SU-DHL-6 (cell line): Measurements from ENCODE around the gene DCLK1.

Source experiments
- H2AFZ ChIP-seq: fragments of 200-600 bp; sonication (generic); 2 replicates; pipeline ENCODE4 v1.6.1; 2014; ENCODE audit warnings: low read depth, mild to moderate bottlenecking, moderate library complexity, mixed read lengths, antibody characterized with exemption, low read length; ENCODE audit not compliant: severe bottlenecking
- H3F3A ChIP-seq: fragments of 200-600 bp; shearing (Covaris generic); 2 replicates; pipeline ENCODE4 v1.6.0; 2016; ENCODE audit warnings: antibody characterized with exemption, mild to moderate bottlenecking; ENCODE audit not compliant: insufficient read depth
- H3K27ac ChIP-seq: fragments of 200-600 bp; sonication (generic); 2 replicates; pipeline ENCODE4 v1.5.1; 2016; ENCODE audit warnings: low read depth, mild to moderate bottlenecking, low read length, moderate library complexity, mixed read lengths
- H3K27me3 ChIP-seq: fragments of 200-600 bp; sonication (generic), shearing (Covaris generic); 2 replicates; pipeline ENCODE4 v1.6.0; 2014; ENCODE audit warnings: mild to moderate bottlenecking, low read length
- H3K36me3 ChIP-seq: fragments of 200-600 bp; sonication (generic); 2 replicates; pipeline ENCODE4 v1.6.1; 2014; ENCODE audit warnings: mild to moderate bottlenecking, low read length, mixed read lengths
- H3K4me2 ChIP-seq: fragments of 300-600, 200-600 bp; shearing (Covaris generic), sonication (generic); 2 replicates; pipeline ENCODE4 v1.6.0; 2014; ENCODE audit warnings: low read length, low read depth, mild to moderate bottlenecking; ENCODE audit not compliant: poor library complexity, severe bottlenecking
- H3K4me3 ChIP-seq: fragments of 200-600 bp; sonication (generic); 2 replicates; pipeline ENCODE4 v1.5.1; 2014; ENCODE audit warnings: antibody characterized with exemption, low read length, mild to moderate bottlenecking, mixed read lengths; ENCODE audit not compliant: insufficient read depth, poor library complexity, severe bottlenecking
- H3K79me2 ChIP-seq: fragments of 200-600 bp; sonication (generic); 2 replicates; pipeline ENCODE4 v1.6.1; 2014; ENCODE audit warnings: mild to moderate bottlenecking, low read length, moderate library complexity; ENCODE audit not compliant: insufficient read depth
- H3K9ac ChIP-seq: fragments of 200-600 bp; sonication (generic); 2 replicates; pipeline ENCODE4 v1.7.0; 2014; ENCODE audit warnings: mild to moderate bottlenecking, low read length
- H3K9me2 ChIP-seq: fragments of 200-600 bp; sonication (generic); replicated peaks from 2 replicates; pipeline ENCODE4 v1.6.1; 2014; ENCODE audit warnings: low read length; ENCODE audit not compliant: insufficient read depth
- H3K9me3 ChIP-seq: fragments of 200-600 bp; sonication (generic); 2 replicates; pipeline ENCODE4 v1.6.1; 2014; ENCODE audit warnings: low read length, mixed read lengths; ENCODE audit not compliant: insufficient read depth
- H4K20me1 ChIP-seq: fragments of 200-600 bp; sonication (generic); 2 replicates; pipeline ENCODE4 v1.6.1; 2014; ENCODE audit warnings: low read depth, mild to moderate bottlenecking, antibody characterized with exemption, low read length, moderate library complexity, mixed read lengths
- EZH2phosphoT487 ChIP-seq: fragments of 200-600 bp; sonication (generic), shearing (Covaris generic); conservative IDR thresholded peaks from 2 replicates; pipeline ENCODE4 v1.6.1; 2018; ENCODE audit warnings: mild to moderate bottlenecking, antibody characterized with exemption, low read length, moderate library complexity, mixed read lengths
- TF ChIP-seq, protein P1 (sequence below): fragments of 200-600 bp; sonication (generic); IDR thresholded peaks from one replicate; pipeline ENCODE4 v1.5.1; 2017; ENCODE audit warnings: antibody characterized with exemption, mild to moderate bottlenecking, low read length, moderate library complexity; ENCODE audit not compliant: insufficient read depth, poor library complexity, severe bottlenecking

DCLK1 gene

DNA sequence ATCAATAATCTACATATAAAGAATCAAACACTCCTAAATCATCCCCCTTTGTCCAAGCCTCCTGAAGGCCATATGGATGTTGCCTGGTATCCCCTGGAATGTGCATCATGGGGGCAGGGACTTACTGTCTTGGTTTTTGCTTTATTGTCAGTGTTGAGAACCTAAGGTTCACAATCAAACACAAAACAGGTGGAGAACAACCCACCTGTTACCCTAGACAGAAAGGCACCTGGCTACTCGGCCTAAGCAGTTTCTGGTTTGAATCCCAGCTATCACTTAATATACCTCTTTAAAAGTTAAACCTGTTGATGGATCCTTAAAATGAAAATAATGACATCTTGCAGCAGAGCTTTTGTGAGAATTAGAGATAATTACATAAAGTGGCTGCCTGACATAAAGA, 68.9 kb downstream of the DCLK1 start:
- no peak overlapping the region for H2AFZ ChIP-seq
- no peak overlapping the region for H3K4me3 ChIP-seq
- no peaks in the 10 kb centered on the region for H3K9me2 ChIP-seq
- no peaks in the 10 kb centered on the region for H3F3A ChIP-seq
- H3K27me3 ChIP-seq, result no peaks in the 10 kb centered on the region
- H3K79me2 ChIP-seq, result no peaks in the 10 kb centered on the region
- H3K4me2 ChIP-seq, result no peak overlapping the region
- H3K9me3 ChIP-seq, result no peaks in the 10 kb centered on the region
- no peak overlapping the region for H3K27ac ChIP-seq
- TF ChIP-seq, protein P1, sequence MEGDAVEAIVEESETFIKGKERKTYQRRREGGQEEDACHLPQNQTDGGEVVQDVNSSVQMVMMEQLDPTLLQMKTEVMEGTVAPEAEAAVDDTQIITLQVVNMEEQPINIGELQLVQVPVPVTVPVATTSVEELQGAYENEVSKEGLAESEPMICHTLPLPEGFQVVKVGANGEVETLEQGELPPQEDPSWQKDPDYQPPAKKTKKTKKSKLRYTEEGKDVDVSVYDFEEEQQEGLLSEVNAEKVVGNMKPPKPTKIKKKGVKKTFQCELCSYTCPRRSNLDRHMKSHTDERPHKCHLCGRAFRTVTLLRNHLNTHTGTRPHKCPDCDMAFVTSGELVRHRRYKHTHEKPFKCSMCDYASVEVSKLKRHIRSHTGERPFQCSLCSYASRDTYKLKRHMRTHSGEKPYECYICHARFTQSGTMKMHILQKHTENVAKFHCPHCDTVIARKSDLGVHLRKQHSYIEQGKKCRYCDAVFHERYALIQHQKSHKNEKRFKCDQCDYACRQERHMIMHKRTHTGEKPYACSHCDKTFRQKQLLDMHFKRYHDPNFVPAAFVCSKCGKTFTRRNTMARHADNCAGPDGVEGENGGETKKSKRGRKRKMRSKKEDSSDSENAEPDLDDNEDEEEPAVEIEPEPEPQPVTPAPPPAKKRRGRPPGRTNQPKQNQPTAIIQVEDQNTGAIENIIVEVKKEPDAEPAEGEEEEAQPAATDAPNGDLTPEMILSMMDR, result no peak
- no peak for TF ChIP-seq EZH2phosphoT487
- no peaks in the 10 kb centered on the region for H4K20me1 ChIP-seq
- no peak overlapping the region for H3K9ac ChIP-seq
- H3K36me3 ChIP-seq, result no peaks in the 10 kb centered on the region

DNA sequence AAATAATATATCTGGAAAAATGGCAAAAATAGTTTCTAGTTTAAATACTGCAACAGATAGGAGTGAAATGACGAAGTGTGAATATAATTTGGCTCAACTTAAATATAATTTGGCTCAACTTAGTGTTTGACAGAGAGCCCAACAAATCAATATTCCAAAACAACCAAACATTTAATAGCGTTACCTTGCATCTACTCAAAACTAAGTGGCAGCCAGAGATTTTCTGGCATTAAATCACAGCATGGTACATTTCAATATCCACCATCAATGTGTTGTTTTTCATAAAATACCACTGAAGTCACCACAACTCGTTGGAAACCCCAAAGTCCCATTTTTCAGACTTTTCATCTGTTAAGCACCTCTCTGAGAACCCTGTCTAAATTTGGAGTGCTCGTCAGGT, 69.6 kb downstream of the DCLK1 start:
- Histone ChIP-seq H3F3A (no peaks in the 10 kb centered on the region), H3K4me2 (no peak overlapping the region), H3K9ac (no peak overlapping the region), H2AFZ (no peak overlapping the region), H3K27me3 (no peaks in the 10 kb centered on the region), H3K4me3 (no peak overlapping the region), H4K20me1 (no peaks in the 10 kb centered on the region), H3K79me2 (no peaks in the 10 kb centered on the region), H3K27ac (no peak overlapping the region), H3K36me3 (no peaks in the 10 kb centered on the region), H3K9me3 (no peaks in the 10 kb centered on the region), H3K9me2 (no peaks in the 10 kb centered on the region)
- TF ChIP-seq, protein P1, result no peak
- TF ChIP-seq EZH2phosphoT487, result no peak

DNA sequence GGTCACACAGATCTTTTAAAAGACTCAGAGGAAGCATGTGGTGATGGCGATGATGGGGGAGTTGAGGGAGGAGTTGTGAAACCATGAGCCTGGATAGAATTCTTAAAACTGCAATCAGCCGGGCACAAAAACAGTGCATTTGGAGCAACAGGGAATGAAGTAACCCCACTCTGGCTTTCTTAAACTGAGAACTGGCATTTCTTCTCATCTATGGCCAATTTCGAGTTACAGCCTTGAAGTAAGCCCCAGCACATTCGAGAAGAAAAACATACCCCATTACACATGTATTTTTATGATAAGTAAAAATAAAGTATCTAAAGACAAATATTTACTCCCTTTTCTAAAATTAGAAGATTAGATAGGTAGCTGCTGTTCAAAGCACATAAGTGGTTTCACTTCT, 70.1 kb downstream of the DCLK1 start:
- no peaks in the 10 kb centered on the region for H3K27me3 ChIP-seq
- H3K4me2 ChIP-seq, result no peak overlapping the region
- no peak overlapping the region for H3K9ac ChIP-seq
- no peaks in the 10 kb centered on the region for H3K9me3 ChIP-seq
- H3K4me3 ChIP-seq, result no peak overlapping the region
- no peak overlapping the region for H2AFZ ChIP-seq
- H3F3A ChIP-seq, result no peaks in the 10 kb centered on the region
- no peaks in the 10 kb centered on the region for H3K9me2 ChIP-seq
- TF ChIP-seq, protein P1, result no peak
- no peak for TF ChIP-seq EZH2phosphoT487
- H4K20me1 ChIP-seq, result no peaks in the 10 kb centered on the region
- no peaks in the 10 kb centered on the region for H3K36me3 ChIP-seq
- no peaks in the 10 kb centered on the region for H3K79me2 ChIP-seq
- H3K27ac ChIP-seq, result no peak overlapping the region
